ENCODE data around the gene KCNJ6.
A peak's percentile ranks its signal among the peaks of the same experiment; 100 is the strongest.
"Not testable (repeated sequence)": the region's sequence is repeated elsewhere in the genome, so short reads cannot be mapped to it uniquely, and the experiment has no call there.

The KCNJ6 gene

GRCh38 chr21:37668462-37669239, 247.6 kb downstream of the KCNJ6 start:
- H3K27me3 ChIP-seq (ENCODE audit: low read depth), result no peaks in the 10 kb centered on the region
- peaks cover 6% of the 10 kb centered on the region; the same call in 1 of the 2 replicates for H3K4me1 ChIP-seq
- DNase-seq (ENCODE audit: low spot score in 2 of 2), result peak in 1 of 2 experiments; percentile 23
- H3K36me3 ChIP-seq (replicated peaks), result no peaks in the 10 kb centered on the region
- H3K4me3 ChIP-seq, result no peak overlapping the region
- no peaks in the 10 kb centered on the region; the same call in 1 of the 2 replicates for H3K9me3 ChIP-seq
- in situ Hi-C loops (cut with MboI; ENCODE audit: low sequenced_read_pairs), result no loop called here

DNA sequence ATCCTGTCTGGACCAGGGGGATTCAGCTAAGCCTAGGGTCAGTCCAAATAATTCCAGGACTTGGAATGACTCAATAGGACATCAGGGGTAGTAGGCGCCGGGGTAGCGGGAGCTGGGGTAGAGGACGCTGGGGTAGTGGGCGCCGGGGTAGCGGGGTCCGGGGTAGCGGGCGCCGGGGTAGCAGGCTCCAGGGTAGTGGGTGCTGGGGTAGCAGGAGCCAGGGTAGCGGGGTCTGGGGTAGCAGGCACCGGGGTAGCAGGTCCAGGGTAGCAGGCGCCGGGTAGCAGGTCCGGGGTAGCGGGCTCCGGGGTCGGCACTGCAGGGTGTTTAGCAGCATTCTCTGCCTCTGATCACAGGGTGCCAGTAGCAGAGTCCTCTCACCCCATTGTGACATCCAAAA, 248.9 kb downstream of the KCNJ6 start:
- Histone ChIP-seq H3K4me1 (peaks cover 6% of the 10 kb centered on the region; the same call in 1 of the 2 replicates), H3K4me3 (no peak overlapping the region), H3K27me3 (ENCODE audit: low read depth) (no peaks in the 10 kb centered on the region), H3K36me3 (replicated peaks) (no peaks in the 10 kb centered on the region), H3K9me3 (no peaks in the 10 kb centered on the region; the same call in 1 of the 2 replicates)
- in situ Hi-C loops (cut with MboI; ENCODE audit: low sequenced_read_pairs), result no loop called here
- no peak for DNase-seq (ENCODE audit: low spot score in 2 of 2)

- H3K27me3 ChIP-seq (ENCODE audit: low read depth), result no peaks in the 10 kb centered on the region
- H3K4me3 ChIP-seq, result no peak overlapping the region
- H3K9me3 ChIP-seq, result no peaks in the 10 kb centered on the region; the same call in 1 of the 2 replicates
- H3K4me1 ChIP-seq, result peaks cover 6% of the 10 kb centered on the region; the same call in 1 of the 2 replicates
- no peak for DNase-seq (ENCODE audit: low spot score in 2 of 2)
- H3K36me3 ChIP-seq (replicated peaks), result no peaks in the 10 kb centered on the region
- in situ Hi-C loops (cut with MboI; ENCODE audit: low sequenced_read_pairs), result no loop called here
Measured at GRCh38 chr21:37665230-37666024, 250.8 kb downstream of the KCNJ6 start.

GRCh38 chr21:37662227-37662626, 254.0 kb downstream of the KCNJ6 start:
- DNase-seq (ENCODE audit: low spot score in 2 of 2); H3K9me3 ChIP-seq; in situ Hi-C loops (cut with MboI; ENCODE audit: low sequenced_read_pairs); H3K36me3 ChIP-seq (replicated peaks); H3K4me3 ChIP-seq; H3K27me3 ChIP-seq (ENCODE audit: low read depth); H3K4me1 ChIP-seq: not testable (repeated sequence)

- Histone ChIP-seq H3K27me3 (ENCODE audit: low read depth) (no peaks in the 10 kb centered on the region), H3K36me3 (replicated peaks) (no peaks in the 10 kb centered on the region), H3K4me3 (no peak overlapping the region), H3K4me1 (no peaks in the 10 kb centered on the region), H3K9me3 (no peaks in the 10 kb centered on the region)
- no peak for DNase-seq (ENCODE audit: low spot score in 2 of 2)
- in situ Hi-C loops (cut with MboI; ENCODE audit: low sequenced_read_pairs), result no loop called here
Measured at GRCh38 chr21:37660709-37661108, 255.5 kb downstream of the KCNJ6 start.

DNA sequence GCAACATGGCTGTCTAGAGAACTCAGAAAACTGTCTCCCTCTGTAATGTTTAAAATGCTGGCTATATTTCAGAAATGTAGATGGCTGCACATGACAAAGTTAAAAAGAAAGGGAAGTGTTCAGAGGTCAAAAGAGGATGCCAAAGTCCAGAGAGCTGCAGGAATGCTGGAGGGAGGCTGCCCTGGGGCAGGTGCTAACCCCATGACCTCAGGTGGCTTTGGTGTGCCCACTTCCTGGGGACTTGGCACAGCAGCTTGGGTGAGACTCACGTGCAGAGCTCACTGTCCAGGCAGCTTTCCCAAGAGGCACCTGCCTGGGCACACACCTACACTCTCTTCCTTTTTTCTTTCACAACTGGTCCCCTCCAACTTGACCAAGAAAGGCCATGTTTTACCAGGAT, 256.4 kb downstream of the KCNJ6 start:
- Histone ChIP-seq H3K36me3 (replicated peaks) (no peaks in the 10 kb centered on the region), H3K27me3 (ENCODE audit: low read depth) (no peaks in the 10 kb centered on the region), H3K4me1 (no peaks in the 10 kb centered on the region), H3K4me3 (no peak overlapping the region), H3K9me3 (no peaks in the 10 kb centered on the region)
- no peak for DNase-seq (ENCODE audit: low spot score in 2 of 2)
- in situ Hi-C loops (cut with MboI; ENCODE audit: low sequenced_read_pairs), result no loop called here

GRCh38 chr21:37658817-37659458, 257.3 kb downstream of the KCNJ6 start:
- no peak overlapping the region for H3K4me3 ChIP-seq
- in situ Hi-C loops (cut with MboI; ENCODE audit: low sequenced_read_pairs), result no loop called here
- H3K4me1 ChIP-seq, result no peaks in the 10 kb centered on the region
- no peaks in the 10 kb centered on the region for H3K9me3 ChIP-seq
- no peaks in the 10 kb centered on the region for H3K27me3 ChIP-seq (ENCODE audit: low read depth)
- no peaks in the 10 kb centered on the region for H3K36me3 ChIP-seq (replicated peaks)
- no peak for DNase-seq (ENCODE audit: low spot score in 2 of 2)

GRCh38 chr21:37658121-37658816, 258.0 kb downstream of the KCNJ6 start:
- in situ Hi-C loops (cut with MboI; ENCODE audit: low sequenced_read_pairs), result no loop called here
- Histone ChIP-seq H3K36me3 (replicated peaks) (no peaks in the 10 kb centered on the region), H3K4me3 (no peak overlapping the region), H3K27me3 (ENCODE audit: low read depth) (no peaks in the 10 kb centered on the region), H3K9me3 (no peaks in the 10 kb centered on the region), H3K4me1 (no peaks in the 10 kb centered on the region)
- DNase-seq (ENCODE audit: low spot score in 2 of 2), result no peak

DNA sequence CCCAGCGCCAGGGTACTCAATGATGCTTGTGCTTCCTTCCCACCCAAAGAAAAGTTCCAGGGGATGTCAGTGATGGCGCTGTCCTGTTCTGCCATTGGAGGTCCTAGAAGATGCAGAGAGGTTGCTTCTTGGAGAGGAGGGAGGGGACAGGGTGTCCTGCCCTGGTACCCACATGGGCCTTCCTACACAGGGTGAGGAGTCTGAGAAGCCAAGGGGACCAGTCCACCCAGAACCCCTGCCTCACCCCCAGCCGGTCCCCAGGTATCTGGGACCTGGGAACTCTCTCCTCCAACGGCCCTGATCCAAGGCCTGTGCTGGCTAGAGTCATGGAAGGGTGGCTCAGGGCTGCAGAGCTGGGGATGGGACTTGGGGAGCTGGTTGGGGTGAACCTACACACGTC, 259.4 kb downstream of the KCNJ6 start:
- in situ Hi-C loops (cut with MboI; ENCODE audit: low sequenced_read_pairs), result no loop called here
- DNase-seq (ENCODE audit: low spot score in 2 of 2), result no peak

DNA sequence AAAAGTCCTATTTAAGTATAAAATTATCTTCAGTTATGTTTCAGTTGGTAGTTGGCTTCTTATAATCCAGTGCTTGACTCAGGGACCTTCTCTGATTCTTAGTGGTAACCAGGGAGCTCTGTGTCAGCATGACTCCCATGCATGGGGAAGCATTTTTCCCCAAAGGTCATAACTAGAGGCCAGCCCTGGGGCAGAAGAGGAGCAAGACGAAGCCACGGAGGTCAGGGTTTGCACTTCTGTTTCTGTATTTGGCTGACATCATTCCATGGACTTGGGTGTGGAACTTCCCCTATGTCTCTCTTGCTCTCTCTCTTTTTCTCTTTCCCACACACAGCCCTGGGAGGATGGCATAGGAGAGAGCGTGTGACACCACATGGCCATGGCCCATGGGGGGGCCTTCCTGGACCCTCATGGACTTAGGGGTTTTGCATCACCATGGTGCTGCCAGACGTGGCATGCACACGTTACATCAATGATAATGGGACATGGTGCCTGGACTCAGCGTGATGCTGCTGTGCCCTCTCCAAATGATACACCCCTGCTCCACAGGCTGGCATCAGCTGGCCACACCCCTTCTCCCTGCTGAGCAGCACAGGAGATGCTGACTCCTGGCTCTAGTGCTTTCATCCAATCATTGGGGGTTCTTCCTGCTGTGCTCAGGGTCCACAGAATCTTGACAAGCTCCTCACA, 260.5 kb downstream of the KCNJ6 start:
- Histone ChIP-seq H3K9me3 (no peaks in the 10 kb centered on the region), H3K4me3 (no peak overlapping the region), H3K4me1 (no peaks in the 10 kb centered on the region), H3K36me3 (replicated peaks) (no peaks in the 10 kb centered on the region), H3K27me3 (ENCODE audit: low read depth) (no peaks in the 10 kb centered on the region)
- DNase-seq (ENCODE audit: low spot score in 2 of 2), result no peak
- in situ Hi-C loops (cut with MboI; ENCODE audit: low sequenced_read_pairs), result no loop called here

More for the DNA sequence above, 259.4 kb downstream of the KCNJ6 start:
- Histone ChIP-seq H3K27me3 (ENCODE audit: low read depth) (no peaks in the 10 kb centered on the region), H3K36me3 (replicated peaks) (no peaks in the 10 kb centered on the region), H3K4me1 (no peaks in the 10 kb centered on the region), H3K9me3 (no peaks in the 10 kb centered on the region), H3K4me3 (no peak overlapping the region)

- in situ Hi-C loops (cut with MboI; ENCODE audit: low sequenced_read_pairs), result no loop called here
- H3K27me3 ChIP-seq (ENCODE audit: low read depth), result no peaks in the 10 kb centered on the region
- no peaks in the 10 kb centered on the region for H3K9me3 ChIP-seq
- H3K4me3 ChIP-seq, result no peak overlapping the region
- no peaks in the 10 kb centered on the region for H3K4me1 ChIP-seq
- no peaks in the 10 kb centered on the region for H3K36me3 ChIP-seq (replicated peaks)
- no peak for DNase-seq (ENCODE audit: low spot score in 2 of 2)
Measured at GRCh38 chr21:37654596-37654995, 261.7 kb downstream of the KCNJ6 start.

GRCh38 chr21:37653201-37653600, 263.1 kb downstream of the KCNJ6 start:
- Histone ChIP-seq H3K4me3 (no peak overlapping the region), H3K27me3 (ENCODE audit: low read depth) (no peaks in the 10 kb centered on the region), H3K4me1 (no peaks in the 10 kb centered on the region), H3K9me3 (no peaks in the 10 kb centered on the region), H3K36me3 (replicated peaks) (no peaks in the 10 kb centered on the region)
- in situ Hi-C loops (cut with MboI; ENCODE audit: low sequenced_read_pairs), result no loop called here
- no peak for DNase-seq (ENCODE audit: low spot score in 2 of 2)

DNA sequence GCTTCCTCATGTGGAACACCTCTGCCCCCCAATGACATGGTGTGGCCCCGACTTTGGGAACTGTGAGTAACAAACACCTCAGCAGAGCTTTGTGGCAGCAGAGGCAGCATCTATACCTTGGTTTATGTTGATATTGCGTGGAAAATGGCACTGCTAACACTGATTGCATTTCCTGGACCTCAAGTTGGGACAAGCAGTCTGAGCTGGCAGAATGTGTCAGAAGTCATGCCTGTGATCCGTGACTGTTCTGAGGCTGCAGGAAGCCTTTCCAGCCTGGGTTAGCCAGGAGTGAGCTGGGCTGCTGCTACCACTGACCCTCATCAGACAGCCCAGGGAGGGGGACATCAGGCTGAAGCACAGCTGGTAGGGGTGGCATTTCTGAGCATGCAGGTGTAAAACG, 268.5 kb downstream of the KCNJ6 start:
- H3K9me3 ChIP-seq, result no peaks in the 10 kb centered on the region
- DNase-seq (ENCODE audit: low spot score in 2 of 2), result no peak
- no peaks in the 10 kb centered on the region for H3K36me3 ChIP-seq (replicated peaks)
- no peak overlapping the region for H3K4me3 ChIP-seq
- in situ Hi-C loops (cut with MboI; ENCODE audit: low sequenced_read_pairs), result no loop called here
- H3K27me3 ChIP-seq (ENCODE audit: low read depth), result peaks cover 6% of the 10 kb centered on the region
- H3K4me1 ChIP-seq, result no peaks in the 10 kb centered on the region

Data from HAP-1 (cell line).